SK-N-MC (cell line): Measurements from ENCODE around the gene NHLRC1.

Experiments used
- EZH2 ChIP-seq: fragments of 200-600 bp; sonication (generic); IDR thresholded peaks from one replicate; pipeline ENCODE4 v1.6.1; 2017; ENCODE audit warnings: antibody characterized with exemption
- FOXP2 ChIP-seq: optimal IDR thresholded peaks from 2 replicates; pipeline ENCODE3; 2011; ENCODE audit warnings: mild to moderate bottlenecking, moderate library complexity; ENCODE audit not compliant: insufficient read depth; ENCODE audit errors: extremely low read length, control extremely low read depth
- POLR2AphosphoS5 ChIP-seq: IDR thresholded peaks from 2 replicates; pipeline ENCODE4 v1.6.1; 2012; ENCODE audit warnings: mild to moderate bottlenecking, low read depth, low read length, borderline replicate concordance

GRCh38 chr6:18115356-18115755 is 7.1 kb downstream of the NHLRC1 start:
- TF ChIP-seq EZH2: no peak
- no peak for TF ChIP-seq POLR2AphosphoS5
- no peak for TF ChIP-seq FOXP2
